Measurements from ENCODE around the gene IMMP2L. TPM values are rescaled to one million over a fixed set of nuclear protein-coding genes. Genes with fewer than 3 reads are reported as not detected.

Gene IMMP2L
- total and polyA plus RNA-seq, 4 donors: 7.3 to 21.1 (median 12.4) TPM

DNA sequence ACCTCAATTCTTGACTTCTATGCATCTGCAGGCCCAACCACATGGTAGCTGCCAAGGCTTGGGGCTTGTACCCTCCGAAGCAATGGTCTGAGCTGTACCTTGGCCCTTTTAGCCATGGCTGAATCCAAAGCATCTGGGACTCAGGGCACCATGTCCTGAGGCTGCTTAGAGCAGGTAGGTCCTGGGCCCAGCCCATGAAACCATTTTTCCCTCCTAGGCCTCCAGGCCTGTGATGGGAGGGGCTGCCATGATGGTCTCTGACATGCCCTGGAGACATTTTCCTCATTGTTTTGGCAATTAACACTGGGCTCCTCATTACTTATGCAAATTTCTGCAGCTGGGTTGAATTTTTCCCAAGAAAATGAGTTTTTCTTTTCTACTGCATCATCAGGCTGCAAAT lies 889.1 kb downstream of the IMMP2L start (continued):
- TF ChIP-seq, protein P1, sequence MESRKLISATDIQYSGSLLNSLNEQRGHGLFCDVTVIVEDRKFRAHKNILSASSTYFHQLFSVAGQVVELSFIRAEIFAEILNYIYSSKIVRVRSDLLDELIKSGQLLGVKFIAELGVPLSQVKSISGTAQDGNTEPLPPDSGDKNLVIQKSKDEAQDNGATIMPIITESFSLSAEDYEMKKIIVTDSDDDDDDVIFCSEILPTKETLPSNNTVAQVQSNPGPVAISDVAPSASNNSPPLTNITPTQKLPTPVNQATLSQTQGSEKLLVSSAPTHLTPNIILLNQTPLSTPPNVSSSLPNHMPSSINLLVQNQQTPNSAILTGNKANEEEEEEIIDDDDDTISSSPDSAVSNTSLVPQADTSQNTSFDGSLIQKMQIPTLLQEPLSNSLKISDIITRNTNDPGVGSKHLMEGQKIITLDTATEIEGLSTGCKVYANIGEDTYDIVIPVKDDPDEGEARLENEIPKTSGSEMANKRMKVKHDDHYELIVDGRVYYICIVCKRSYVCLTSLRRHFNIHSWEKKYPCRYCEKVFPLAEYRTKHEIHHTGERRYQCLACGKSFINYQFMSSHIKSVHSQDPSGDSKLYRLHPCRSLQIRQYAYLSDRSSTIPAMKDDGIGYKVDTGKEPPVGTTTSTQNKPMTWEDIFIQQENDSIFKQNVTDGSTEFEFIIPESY (IDR thresholded peaks at IDR 0.05): no peak
- no peak for TF ChIP-seq HNF4A (conservative IDR thresholded peaks at IDR 0.05)
- TF ChIP-seq RXRA (IDR thresholded peaks at IDR 0.05): no peak
- TF ChIP-seq FOXA1 (IDR thresholded peaks at IDR 0.05): no peak
- TF ChIP-seq, protein P2, sequence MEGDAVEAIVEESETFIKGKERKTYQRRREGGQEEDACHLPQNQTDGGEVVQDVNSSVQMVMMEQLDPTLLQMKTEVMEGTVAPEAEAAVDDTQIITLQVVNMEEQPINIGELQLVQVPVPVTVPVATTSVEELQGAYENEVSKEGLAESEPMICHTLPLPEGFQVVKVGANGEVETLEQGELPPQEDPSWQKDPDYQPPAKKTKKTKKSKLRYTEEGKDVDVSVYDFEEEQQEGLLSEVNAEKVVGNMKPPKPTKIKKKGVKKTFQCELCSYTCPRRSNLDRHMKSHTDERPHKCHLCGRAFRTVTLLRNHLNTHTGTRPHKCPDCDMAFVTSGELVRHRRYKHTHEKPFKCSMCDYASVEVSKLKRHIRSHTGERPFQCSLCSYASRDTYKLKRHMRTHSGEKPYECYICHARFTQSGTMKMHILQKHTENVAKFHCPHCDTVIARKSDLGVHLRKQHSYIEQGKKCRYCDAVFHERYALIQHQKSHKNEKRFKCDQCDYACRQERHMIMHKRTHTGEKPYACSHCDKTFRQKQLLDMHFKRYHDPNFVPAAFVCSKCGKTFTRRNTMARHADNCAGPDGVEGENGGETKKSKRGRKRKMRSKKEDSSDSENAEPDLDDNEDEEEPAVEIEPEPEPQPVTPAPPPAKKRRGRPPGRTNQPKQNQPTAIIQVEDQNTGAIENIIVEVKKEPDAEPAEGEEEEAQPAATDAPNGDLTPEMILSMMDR (IDR thresholded peaks at IDR 0.05; ENCODE audit: low read depth, low read length, missing input control): no peak
- TF ChIP-seq, protein P3, sequence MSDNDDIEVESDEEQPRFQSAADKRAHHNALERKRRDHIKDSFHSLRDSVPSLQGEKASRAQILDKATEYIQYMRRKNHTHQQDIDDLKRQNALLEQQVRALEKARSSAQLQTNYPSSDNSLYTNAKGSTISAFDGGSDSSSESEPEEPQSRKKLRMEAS (IDR thresholded peaks at IDR 0.05): no peak
- TF ChIP-seq EGR1 (IDR thresholded peaks at IDR 0.05; ENCODE audit: low read depth in 2 of 2): no peak

DNA sequence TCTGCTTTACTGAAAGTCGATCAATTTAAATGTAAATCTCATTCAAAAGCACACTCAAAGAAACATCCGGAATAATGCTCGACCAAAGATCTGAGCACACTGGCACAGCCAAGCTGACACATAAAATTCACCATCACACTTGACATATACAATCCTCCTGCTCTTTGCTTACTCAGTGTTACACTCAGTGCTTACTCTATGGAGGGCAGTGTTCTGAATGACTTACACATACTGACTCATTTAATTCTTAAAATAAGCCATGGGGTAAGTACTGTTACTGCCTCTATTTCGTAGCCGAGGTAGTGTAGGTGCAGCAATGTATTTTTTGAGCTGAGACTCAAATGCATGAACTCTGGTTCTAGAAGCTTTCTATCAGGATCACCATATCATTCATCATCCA lies 892.9 kb downstream of the IMMP2L start:
- Histone ChIP-seq H3K27me3 (ENCODE audit: control insufficient read depth in 4 of 4, insufficient read depth in 4 of 4, low read length in 3 of 4) (no peaks in the 10 kb centered on the region), H3K9me3 (ENCODE audit: control insufficient read depth in 4 of 4, low read length in 3 of 4) (no peaks in the 10 kb centered on the region), H3K4me3 (ENCODE audit: low read depth in 1 of 3, low read length in 3 of 3) (no peak overlapping the region), H3K36me3 (ENCODE audit: control insufficient read depth in 4 of 4, insufficient read depth in 3 of 4, low read depth in 1 of 4, low read length in 3 of 4) (no peaks in the 10 kb centered on the region), H3K27ac (ENCODE audit: low read depth in 1 of 2, low read length in 2 of 2) (no peak overlapping the region), H3K4me1 (ENCODE audit: control insufficient read depth in 4 of 4, insufficient read depth in 4 of 4, low read length in 3 of 4) (no peaks in the 10 kb centered on the region), H3K9ac (ENCODE audit: low read depth in 1 of 2, low read length in 2 of 2) (no peak overlapping the region)
- no peak for DNase-seq (ENCODE audit: low spot score)
- TF ChIP-seq HNF4G (IDR thresholded peaks at IDR 0.05) (no peak), RAD21 (IDR thresholded peaks at IDR 0.05) (no peak), FOXA2 (IDR thresholded peaks at IDR 0.05) (no peak), HNF4A (conservative IDR thresholded peaks at IDR 0.05) (no peak), GABPA (IDR thresholded peaks at IDR 0.05 in 1 of 2, conservative IDR thresholded peaks at IDR 0.05 in 1 of 2) (no peak), JUND (IDR thresholded peaks at IDR 0.05) (no peak), TAF1 (conservative IDR thresholded peaks at IDR 0.05) (no peak), YY1 (IDR thresholded peaks at IDR 0.05) (no peak), NR2F2 (IDR thresholded peaks at IDR 0.05) (no peak), EGR1 (IDR thresholded peaks at IDR 0.05; ENCODE audit: low read depth in 2 of 2) (no peak), SP1 (IDR thresholded peaks at IDR 0.05) (no peak), FOXA1 (IDR thresholded peaks at IDR 0.05) (no peak)
- TF ChIP-seq, protein P3 (IDR thresholded peaks at IDR 0.05): no peak
- TF ChIP-seq, protein P4, sequence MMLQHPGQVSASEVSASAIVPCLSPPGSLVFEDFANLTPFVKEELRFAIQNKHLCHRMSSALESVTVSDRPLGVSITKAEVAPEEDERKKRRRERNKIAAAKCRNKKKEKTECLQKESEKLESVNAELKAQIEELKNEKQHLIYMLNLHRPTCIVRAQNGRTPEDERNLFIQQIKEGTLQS (IDR thresholded peaks at IDR 0.05): no peak
- TF ChIP-seq, protein P5, sequence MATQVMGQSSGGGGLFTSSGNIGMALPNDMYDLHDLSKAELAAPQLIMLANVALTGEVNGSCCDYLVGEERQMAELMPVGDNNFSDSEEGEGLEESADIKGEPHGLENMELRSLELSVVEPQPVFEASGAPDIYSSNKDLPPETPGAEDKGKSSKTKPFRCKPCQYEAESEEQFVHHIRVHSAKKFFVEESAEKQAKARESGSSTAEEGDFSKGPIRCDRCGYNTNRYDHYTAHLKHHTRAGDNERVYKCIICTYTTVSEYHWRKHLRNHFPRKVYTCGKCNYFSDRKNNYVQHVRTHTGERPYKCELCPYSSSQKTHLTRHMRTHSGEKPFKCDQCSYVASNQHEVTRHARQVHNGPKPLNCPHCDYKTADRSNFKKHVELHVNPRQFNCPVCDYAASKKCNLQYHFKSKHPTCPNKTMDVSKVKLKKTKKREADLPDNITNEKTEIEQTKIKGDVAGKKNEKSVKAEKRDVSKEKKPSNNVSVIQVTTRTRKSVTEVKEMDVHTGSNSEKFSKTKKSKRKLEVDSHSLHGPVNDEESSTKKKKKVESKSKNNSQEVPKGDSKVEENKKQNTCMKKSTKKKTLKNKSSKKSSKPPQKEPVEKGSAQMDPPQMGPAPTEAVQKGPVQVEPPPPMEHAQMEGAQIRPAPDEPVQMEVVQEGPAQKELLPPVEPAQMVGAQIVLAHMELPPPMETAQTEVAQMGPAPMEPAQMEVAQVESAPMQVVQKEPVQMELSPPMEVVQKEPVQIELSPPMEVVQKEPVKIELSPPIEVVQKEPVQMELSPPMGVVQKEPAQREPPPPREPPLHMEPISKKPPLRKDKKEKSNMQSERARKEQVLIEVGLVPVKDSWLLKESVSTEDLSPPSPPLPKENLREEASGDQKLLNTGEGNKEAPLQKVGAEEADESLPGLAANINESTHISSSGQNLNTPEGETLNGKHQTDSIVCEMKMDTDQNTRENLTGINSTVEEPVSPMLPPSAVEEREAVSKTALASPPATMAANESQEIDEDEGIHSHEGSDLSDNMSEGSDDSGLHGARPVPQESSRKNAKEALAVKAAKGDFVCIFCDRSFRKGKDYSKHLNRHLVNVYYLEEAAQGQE (IDR thresholded peaks at IDR 0.05): no peak
- TF ChIP-seq, protein P2 (IDR thresholded peaks at IDR 0.05; ENCODE audit: low read depth, low read length, missing input control): no peak
- WGBS: 94% methylated on average over 5 of the region's 5 CpGs

All from liver (tissue), 9 donors.